ENCODE data around the gene NUAK1. TPM values are rescaled to one million over a fixed set of nuclear protein-coding genes. Genes with fewer than 3 reads are reported as not detected.

The NUAK1 gene
- total and polyA plus RNA-seq, 2 donors from 2014 or later = 2.9 to 28.8 TPM

DNA sequence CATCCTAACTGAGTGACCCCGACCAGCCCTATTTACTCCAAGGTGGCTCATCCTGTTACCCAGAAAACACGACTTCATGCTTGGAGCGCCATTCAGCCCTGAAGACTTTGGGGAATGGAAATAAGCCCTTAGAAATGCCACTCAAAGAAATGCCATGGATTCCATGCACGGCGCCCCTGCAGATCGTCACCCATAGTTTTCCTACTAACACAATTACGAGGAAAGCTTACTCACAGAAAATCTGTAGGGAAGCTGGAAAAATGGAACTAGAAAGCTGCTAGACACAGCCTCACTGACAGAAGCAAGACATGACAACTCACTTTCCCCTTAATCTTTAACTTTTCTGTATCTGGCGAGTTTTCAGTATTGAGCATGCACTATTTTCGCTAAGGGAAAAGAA is 19.5 kb downstream of the NUAK1 start:
- no peaks in the 10 kb centered on the region for H3K27me3 ChIP-seq (ENCODE audit: control insufficient read depth, insufficient read depth, low read length)
- H3K9me3 ChIP-seq (ENCODE audit: control insufficient read depth in 2 of 3, insufficient read depth in 1 of 3, low read length in 3 of 3) = no peaks in the 10 kb centered on the region
- H3K4me3 ChIP-seq (ENCODE audit: low read length in 3 of 3) = no peak overlapping the region
- H3K36me3 ChIP-seq (ENCODE audit: control insufficient read depth in 2 of 3, insufficient read depth in 3 of 3, low read length in 3 of 3) = no peaks in the 10 kb centered on the region
- peaks cover 0 to 37% (median 16%) of the 10 kb centered on the region in 3 donors for H3K4me1 ChIP-seq (ENCODE audit: control insufficient read depth in 2 of 3, insufficient read depth in 2 of 3, low read depth in 1 of 3, low read length in 3 of 3)
- DNase-seq (no peak), FAIRE-seq (no peak)
- H3K27ac ChIP-seq (ENCODE audit: low read depth in 2 of 2, low read length in 2 of 2) = peak overlapping the region in 1 of 2 donors; percentile 59
- no peak overlapping the region for H3K9ac ChIP-seq (ENCODE audit: low read length in 3 of 3)
- TF ChIP-seq CTCF (IDR thresholded peaks at IDR 0.05; ENCODE audit: borderline replicate concordance, extremely low read depth, insufficient read depth) = no peak
- intact Hi-C loops (cut with DNase I) = no loop called here

DNA sequence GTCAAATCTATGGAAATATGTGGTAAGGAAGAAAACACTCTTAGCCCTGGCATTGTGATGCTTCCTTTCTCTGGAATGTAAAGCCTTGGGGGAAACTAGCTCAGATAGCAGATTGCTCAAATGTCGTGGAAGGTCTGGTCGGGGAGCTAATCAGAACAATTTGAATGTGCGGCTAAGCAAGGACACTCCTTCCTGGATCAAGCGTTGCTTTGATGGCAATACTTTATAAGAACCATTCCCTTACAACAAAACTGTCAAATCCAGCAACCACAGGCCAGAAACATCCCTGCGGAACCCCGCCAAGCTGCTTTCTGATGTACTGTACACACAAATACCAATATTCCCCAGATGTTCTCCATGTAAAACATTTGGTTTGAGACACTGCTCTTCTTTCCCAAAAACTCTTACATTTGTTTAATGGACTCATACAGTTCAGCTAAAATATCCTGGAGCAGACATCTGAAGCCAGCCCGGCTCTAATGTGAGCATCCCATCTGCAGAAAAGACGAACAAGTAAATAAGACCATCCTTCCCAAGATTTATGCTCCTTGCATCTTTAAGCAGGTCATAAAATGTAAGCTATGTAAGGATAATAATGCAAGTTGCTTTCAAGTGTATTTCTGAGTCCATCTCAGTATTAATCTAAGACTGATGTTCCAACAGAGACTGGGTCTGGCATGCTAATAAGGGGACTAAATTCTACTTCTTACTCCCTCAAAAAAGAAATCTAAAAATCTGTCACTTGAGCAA is 20.2 kb downstream of the NUAK1 start:
- no peak for DNase-seq
- H3K27ac ChIP-seq (ENCODE audit: low read depth in 2 of 2, low read length in 2 of 2) = peak overlapping the region; percentile 1 to 32
- no peak overlapping the region for H3K4me3 ChIP-seq (ENCODE audit: low read length in 3 of 3)
- H3K36me3 ChIP-seq (ENCODE audit: control insufficient read depth in 2 of 3, insufficient read depth in 3 of 3, low read length in 3 of 3) = no peaks in the 10 kb centered on the region
- no peak for FAIRE-seq
- H3K9ac ChIP-seq (ENCODE audit: low read length in 3 of 3) = no peak overlapping the region
- H3K27me3 ChIP-seq (ENCODE audit: control insufficient read depth, insufficient read depth, low read length) = no peaks in the 10 kb centered on the region
- intact Hi-C loops (cut with DNase I) = no loop called here
- no peak for TF ChIP-seq CTCF (IDR thresholded peaks at IDR 0.05; ENCODE audit: borderline replicate concordance, extremely low read depth, insufficient read depth)
- H3K9me3 ChIP-seq (ENCODE audit: control insufficient read depth in 2 of 3, insufficient read depth in 1 of 3, low read length in 3 of 3) = no peaks in the 10 kb centered on the region
- H3K4me1 ChIP-seq (ENCODE audit: control insufficient read depth in 2 of 3, insufficient read depth in 2 of 3, low read depth in 1 of 3, low read length in 3 of 3) = peaks cover 0 to 43% (median 20%) of the 10 kb centered on the region in 3 donors

- peaks cover 0 to 33% (median 26%) of the 10 kb centered on the region in 3 donors for H3K4me1 ChIP-seq (ENCODE audit: control insufficient read depth in 2 of 3, insufficient read depth in 2 of 3, low read depth in 1 of 3, low read length in 3 of 3)
- no peak for DNase-seq
Measured at GRCh38 chr12:106115440-106115839, 23.3 kb downstream of the NUAK1 start.

More at GRCh38 chr12:106115440-106115839, 23.3 kb downstream of the NUAK1 start:
- Histone ChIP-seq H3K27me3 (ENCODE audit: control insufficient read depth, insufficient read depth, low read length) (no peaks in the 10 kb centered on the region), H3K9me3 (ENCODE audit: control insufficient read depth in 2 of 3, insufficient read depth in 1 of 3, low read length in 3 of 3) (no peaks in the 10 kb centered on the region), H3K4me3 (ENCODE audit: low read length in 3 of 3) (no peak overlapping the region), H3K9ac (ENCODE audit: low read length in 3 of 3) (no peak overlapping the region), H3K27ac (ENCODE audit: low read depth in 2 of 2, low read length in 2 of 2) (no peak overlapping the region), H3K36me3 (ENCODE audit: control insufficient read depth in 2 of 3, insufficient read depth in 3 of 3, low read length in 3 of 3) (no peaks in the 10 kb centered on the region)
- no peak for FAIRE-seq
- intact Hi-C loops (cut with DNase I) = no loop called here
- no peak for TF ChIP-seq CTCF (IDR thresholded peaks at IDR 0.05; ENCODE audit: borderline replicate concordance, extremely low read depth, insufficient read depth)
